Astrocyte (in vitro differentiated cells and primary cell): ENCODE results near the gene RSF1. TPM values are rescaled to one million over a fixed set of nuclear protein-coding genes. Genes with fewer than 3 reads are reported as not detected.

Source experiments
- DNase-seq: peaks from one replicate; pipeline ENCODE4 v3.0.0-alpha.2; 2010; ENCODE audit warnings: low read depth
- FAIRE-seq: peaks from 2 replicates; lab custom pipeline; 2011; peaks lifted over from hg19 to GRCh38; lab: Jason Lieb, UNC
- H2AFZ ChIP-seq: 2 replicates; pipeline ENCODE4 v1.6.0; 2012; ENCODE audit warnings: low read depth, low read length, inconsistent platforms
- H3K27ac ChIP-seq: 2 replicates; pipeline ENCODE4 v1.5.1; 2011; ENCODE audit warnings: low read depth, low read length, inconsistent platforms
- H3K27me3 ChIP-seq: 2 replicates; pipeline ENCODE4 v1.6.0; 2011; ENCODE audit warnings: low read length, inconsistent platforms; ENCODE audit not compliant: insufficient read depth
- H3K36me3 ChIP-seq: 2 replicates; pipeline ENCODE4 v1.5.1; 2011; ENCODE audit warnings: low read length, inconsistent platforms; ENCODE audit not compliant: insufficient read depth
- H3K4me1 ChIP-seq: 2 replicates; pipeline ENCODE4 v1.5.1; 2011; ENCODE audit warnings: low read length, inconsistent platforms; ENCODE audit not compliant: insufficient read depth
- H3K4me2 ChIP-seq: 2 replicates; pipeline ENCODE4 v1.6.0; 2012; ENCODE audit warnings: low read length, inconsistent platforms
- H3K4me3 ChIP-seq: 2 replicates; pipeline ENCODE4 v1.5.1; 2011; ENCODE audit warnings: low read depth, mild to moderate bottlenecking, low read length, inconsistent platforms; ENCODE audit not compliant: insufficient read depth
- H3K79me2 ChIP-seq: 2 replicates; pipeline ENCODE4 v1.6.0; 2012; ENCODE audit warnings: mild to moderate bottlenecking, low read length, inconsistent platforms; ENCODE audit not compliant: insufficient read depth
- H3K9ac ChIP-seq: 2 replicates; pipeline ENCODE4 v1.6.0; 2012; ENCODE audit warnings: mild to moderate bottlenecking, low read length, inconsistent platforms
- H3K9me3 ChIP-seq: 2 replicates; pipeline ENCODE4 v1.5.1; 2012; ENCODE audit warnings: low read depth, mild to moderate bottlenecking, low read length, inconsistent platforms; ENCODE audit not compliant: insufficient read depth
- H4K20me1 ChIP-seq: 2 replicates; pipeline ENCODE4 v1.6.0; 2012; ENCODE audit warnings: low read length, inconsistent platforms; ENCODE audit not compliant: insufficient read depth
- H3K27ac Mint-ChIP-seq: one replicate; pipeline ENCODE4 v1.8.0; 2021; ENCODE audit warnings: mild to moderate bottlenecking, mixed read lengths; ENCODE audit not compliant: unreplicated experiment
- H3K27me3 Mint-ChIP-seq: one replicate; pipeline ENCODE4 v1.8.0; 2021; ENCODE audit warnings: low read depth, mixed read lengths; ENCODE audit not compliant: unreplicated experiment
- H3K36me3 Mint-ChIP-seq: one replicate; pipeline ENCODE4 v1.8.0; 2021; ENCODE audit warnings: low read depth, mixed read lengths; ENCODE audit not compliant: unreplicated experiment
- H3K4me1 Mint-ChIP-seq: one replicate; pipeline ENCODE4 v1.8.0; 2021; ENCODE audit warnings: low read depth, mixed read lengths; ENCODE audit not compliant: unreplicated experiment
- H3K4me3 Mint-ChIP-seq: one replicate; pipeline ENCODE4 v1.8.0; 2021; ENCODE audit warnings: mild to moderate bottlenecking, moderate library complexity, mixed read lengths; ENCODE audit not compliant: unreplicated experiment
- H3K9me3 Mint-ChIP-seq: one replicate; pipeline ENCODE4 v1.8.0; 2021; ENCODE audit warnings: mild to moderate bottlenecking, mixed read lengths; ENCODE audit not compliant: unreplicated experiment
- CTCF ChIP-seq: IDR thresholded peaks from 2 replicates; pipeline ENCODE4 v1.5.1; 2011; ENCODE audit warnings: low read depth, mild to moderate bottlenecking, inconsistent platforms, low read length, moderate library complexity; ENCODE audit not compliant: insufficient read depth
- EZH2 ChIP-seq: IDR thresholded peaks from 2 replicates; pipeline ENCODE4 v1.6.1; 2012; ENCODE audit warnings: mild to moderate bottlenecking, low read length, inconsistent platforms; ENCODE audit not compliant: insufficient read depth
- total RNA-seq: library from RNA; stranded (reverse); gene quantifications from 2 replicates; pipeline ENCODE4 v1.2.1, GENCODE V29; 2021

The RSF1 gene
- total RNA-seq, 1 donor from 2014 or later = 84.0 TPM

GRCh38 chr11:77698896-77699295 lies 121.6 kb downstream of the RSF1 start:
- H2AFZ ChIP-seq = no peak overlapping the region
- peaks cover 29% of the 10 kb centered on the region for H3K36me3 Mint-ChIP-seq
- H3K79me2 ChIP-seq = no peaks in the 10 kb centered on the region
- DNase-seq (no peak), FAIRE-seq (no peak)
- no peaks in the 10 kb centered on the region for H4K20me1 ChIP-seq
- no peak overlapping the region for H3K9ac ChIP-seq
- H3K9me3 Mint-ChIP-seq = no peaks in the 10 kb centered on the region
- no peaks in the 10 kb centered on the region for H3K27me3 Mint-ChIP-seq
- H3K4me1 Mint-ChIP-seq = peaks cover 5% of the 10 kb centered on the region
- H3K36me3 ChIP-seq = peaks cover 28% of the 10 kb centered on the region
- H3K4me1 ChIP-seq = no peaks in the 10 kb centered on the region
- no peak overlapping the region for H3K27ac ChIP-seq
- H3K27me3 ChIP-seq = no peaks in the 10 kb centered on the region
- H3K27ac Mint-ChIP-seq = no peak overlapping the region
- H3K4me3 ChIP-seq = no peak overlapping the region
- H3K4me2 ChIP-seq = no peak overlapping the region
- H3K4me3 Mint-ChIP-seq = no peak overlapping the region
- H3K9me3 ChIP-seq = no peaks in the 10 kb centered on the region
- TF ChIP-seq CTCF (no peak), EZH2 (no peak)

GRCh38 chr11:77697865-77698264 lies 122.7 kb downstream of the RSF1 start:
- no peaks in the 10 kb centered on the region for H3K9me3 Mint-ChIP-seq
- H3K9me3 ChIP-seq = no peaks in the 10 kb centered on the region
- peaks cover 2% of the 10 kb centered on the region for H3K4me1 Mint-ChIP-seq
- no peaks in the 10 kb centered on the region for H3K4me1 ChIP-seq
- DNase-seq = no peak
- H3K27me3 Mint-ChIP-seq = no peaks in the 10 kb centered on the region
- H3K4me3 Mint-ChIP-seq = no peak overlapping the region
- H3K36me3 ChIP-seq = peaks cover 28% of the 10 kb centered on the region
- no peak for TF ChIP-seq CTCF
- TF ChIP-seq EZH2 = no peak
- H3K4me3 ChIP-seq = no peak overlapping the region
- no peak overlapping the region for H2AFZ ChIP-seq
- no peak overlapping the region for H3K27ac Mint-ChIP-seq
- no peak overlapping the region for H3K4me2 ChIP-seq
- FAIRE-seq = no peak
- no peak overlapping the region for H3K27ac ChIP-seq
- H3K79me2 ChIP-seq = no peaks in the 10 kb centered on the region
- no peaks in the 10 kb centered on the region for H3K27me3 ChIP-seq
- H3K9ac ChIP-seq = no peak overlapping the region
- H3K36me3 Mint-ChIP-seq = peaks cover 26% of the 10 kb centered on the region
- H4K20me1 ChIP-seq = no peaks in the 10 kb centered on the region

DNA sequence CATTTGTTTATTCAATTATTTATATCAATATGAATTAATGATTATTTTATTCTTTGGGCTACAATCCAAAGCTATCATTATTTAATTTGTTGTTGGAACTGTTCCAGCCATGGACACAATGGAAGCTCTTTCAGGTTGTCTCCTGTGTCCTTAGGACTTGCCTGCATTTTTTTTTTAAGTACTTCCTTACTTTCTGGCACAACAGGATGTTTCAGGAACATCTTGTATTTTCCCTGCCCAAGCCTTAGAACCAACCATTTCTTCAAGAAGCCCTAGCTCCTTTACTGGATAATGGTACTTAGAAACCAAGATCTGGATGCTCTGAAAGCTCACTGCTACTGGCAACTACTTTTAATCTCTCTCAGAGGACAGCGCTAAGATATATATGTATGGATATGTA lies 125.1 kb downstream of the RSF1 start:
- Histone ChIP-seq H4K20me1 (no peaks in the 10 kb centered on the region), H3K27ac (no peak overlapping the region), H2AFZ (no peak overlapping the region), H3K79me2 (no peaks in the 10 kb centered on the region), H3K4me3 (no peak overlapping the region), H3K27me3 (no peaks in the 10 kb centered on the region), H3K4me2 (no peak overlapping the region), H3K9ac (no peak overlapping the region), H3K4me1 (no peaks in the 10 kb centered on the region), H3K9me3 (no peaks in the 10 kb centered on the region), H3K36me3 (peaks cover 25% of the 10 kb centered on the region)
- H3K4me3 Mint-ChIP-seq = no peak overlapping the region
- no peak for TF ChIP-seq EZH2
- no peak for FAIRE-seq
- H3K9me3 Mint-ChIP-seq = no peaks in the 10 kb centered on the region
- H3K4me1 Mint-ChIP-seq = peaks cover 2% of the 10 kb centered on the region
- H3K36me3 Mint-ChIP-seq = peaks cover 17% of the 10 kb centered on the region
- DNase-seq = no peak
- H3K27me3 Mint-ChIP-seq = no peaks in the 10 kb centered on the region
- H3K27ac Mint-ChIP-seq = no peak overlapping the region
